HEK293 (cell line): ENCODE measurements around the gene PSORS1C2.

Experiments
- GLI2 ChIP-seq: fragments of 450-650 bp; formaldehyde crosslinking; IDR thresholded peaks from 2 replicates; pipeline ENCODE4; 2017; ENCODE audit warnings: missing biosample characterization, missing genetic modification characterization, low read depth, borderline replicate concordance
- IKZF3 ChIP-seq: fragments of 450-650 bp; IDR thresholded peaks from 2 replicates; pipeline ENCODE4 v1.5.0; 2018; ENCODE audit warnings: missing biosample characterization, mild to moderate bottlenecking, missing genetic modification characterization, moderate library complexity
- KLF8 ChIP-seq: fragments of 450-650 bp; formaldehyde crosslinking; IDR thresholded peaks from 2 replicates; pipeline ENCODE4 v1.5.1; 2016; ENCODE audit warnings: missing biosample characterization, missing genetic modification characterization
- KLF9 ChIP-seq: fragments of 450-650 bp; formaldehyde crosslinking; IDR thresholded peaks from 2 replicates; pipeline ENCODE4 v1.5.1; 2016; ENCODE audit warnings: missing biosample characterization, missing genetic modification characterization, low read depth
- OVOL3 ChIP-seq: fragments of 450-650 bp; formaldehyde crosslinking; IDR thresholded peaks from 2 replicates; pipeline ENCODE4 v1.5.1; 2016; ENCODE audit warnings: missing biosample characterization, missing genetic modification characterization
- SP3 ChIP-seq: fragments of 450-650 bp; formaldehyde crosslinking; IDR thresholded peaks from 2 replicates; pipeline ENCODE4 v1.5.1; 2016; ENCODE audit warnings: missing biosample characterization, missing genetic modification characterization
- YY2 ChIP-seq: fragments of 450-650 bp; formaldehyde crosslinking; IDR thresholded peaks from 2 replicates; pipeline ENCODE4 v1.5.1; 2016; ENCODE audit warnings: missing biosample characterization, missing genetic modification characterization
- ZFP69B ChIP-seq: fragments of 450-650 bp; formaldehyde crosslinking; IDR thresholded peaks from 2 replicates; pipeline ENCODE4 v1.5.1; 2016; ENCODE audit warnings: missing biosample characterization, missing genetic modification characterization
- ZNF174 ChIP-seq: fragments of 450-650 bp; formaldehyde crosslinking; IDR thresholded peaks from 2 replicates; pipeline ENCODE4 v1.5.0; 2017; ENCODE audit warnings: missing biosample characterization, mild to moderate bottlenecking, missing genetic modification characterization
- ZNF23 ChIP-seq: fragments of 450-650 bp; formaldehyde crosslinking; IDR thresholded peaks from 2 replicates; pipeline ENCODE4 v1.5.1; 2016; ENCODE audit warnings: missing biosample characterization, missing genetic modification characterization, borderline replicate concordance
- ZNF341 ChIP-seq: fragments of 450-650 bp; formaldehyde crosslinking; IDR thresholded peaks from 2 replicates; pipeline ENCODE4; 2016; ENCODE audit warnings: low read depth, missing biosample characterization, missing genetic modification characterization
- ZNF391 ChIP-seq: fragments of 450-650 bp; formaldehyde crosslinking; IDR thresholded peaks from 2 replicates; pipeline ENCODE4 v1.5.1; 2016; ENCODE audit warnings: low read depth, missing biosample characterization, missing genetic modification characterization, borderline replicate concordance
- ZNF514 ChIP-seq: fragments of 450-650 bp; formaldehyde crosslinking; IDR thresholded peaks from 2 replicates; pipeline ENCODE4 v1.5.1; 2016; ENCODE audit warnings: missing biosample characterization, missing genetic modification characterization
- ZNF555 ChIP-seq: fragments of 450-650 bp; formaldehyde crosslinking; conservative IDR thresholded peaks from 2 replicates; pipeline ENCODE4 v1.5.1; 2017; ENCODE audit warnings: missing biosample characterization, mild to moderate bottlenecking, missing genetic modification characterization, inconsistent platforms
- ZNF600 ChIP-seq: fragments of 450-650 bp; formaldehyde crosslinking; IDR thresholded peaks from 2 replicates; pipeline ENCODE4 v1.5.1; 2016; ENCODE audit warnings: missing biosample characterization, missing genetic modification characterization
- ZNF670 ChIP-seq: fragments of 450-650 bp; formaldehyde crosslinking; IDR thresholded peaks from 2 replicates; pipeline ENCODE4 v1.5.1; 2016; ENCODE audit warnings: missing biosample characterization, missing genetic modification characterization, low read depth
- ZNF785 ChIP-seq: fragments of 450-650 bp; formaldehyde crosslinking; IDR thresholded peaks from 2 replicates; pipeline ENCODE4 v1.5.1; 2016; ENCODE audit warnings: missing biosample characterization, missing genetic modification characterization
- TF ChIP-seq, protein P1 (sequence below): fragments of 450-650 bp; formaldehyde crosslinking; IDR thresholded peaks from 2 replicates; pipeline ENCODE4 v1.5.1; 2016; ENCODE audit warnings: missing biosample characterization, missing genetic modification characterization
- TF ChIP-seq, protein P2 (sequence below): fragments of 450-650 bp; formaldehyde crosslinking; IDR thresholded peaks from 2 replicates; pipeline ENCODE4 v1.5.1; 2016; ENCODE audit warnings: missing biosample characterization, missing genetic modification characterization
- TF ChIP-seq, protein P3 (sequence below): fragments of 450-650 bp; IDR thresholded peaks from 2 replicates; pipeline ENCODE4 v1.5.1; 2018; ENCODE audit warnings: missing biosample characterization, mild to moderate bottlenecking, missing genetic modification characterization
- TF ChIP-seq, protein P4 (sequence below): fragments of 450-650 bp; formaldehyde crosslinking; IDR thresholded peaks from 2 replicates; pipeline ENCODE4 v1.5.1; 2016; ENCODE audit warnings: missing biosample characterization, missing genetic modification characterization, borderline replicate concordance
- TF ChIP-seq, protein P5 (sequence below): fragments of 450-650 bp; formaldehyde crosslinking; IDR thresholded peaks from 2 replicates; pipeline ENCODE4 v1.5.1; 2017; ENCODE audit warnings: missing biosample characterization, missing genetic modification characterization
- TF ChIP-seq, protein P6 (sequence below): fragments of 450-650 bp; formaldehyde crosslinking; IDR thresholded peaks from 2 replicates; pipeline ENCODE4 v1.5.1; 2016; ENCODE audit warnings: missing biosample characterization, missing genetic modification characterization

The PSORS1C2 gene

DNA sequence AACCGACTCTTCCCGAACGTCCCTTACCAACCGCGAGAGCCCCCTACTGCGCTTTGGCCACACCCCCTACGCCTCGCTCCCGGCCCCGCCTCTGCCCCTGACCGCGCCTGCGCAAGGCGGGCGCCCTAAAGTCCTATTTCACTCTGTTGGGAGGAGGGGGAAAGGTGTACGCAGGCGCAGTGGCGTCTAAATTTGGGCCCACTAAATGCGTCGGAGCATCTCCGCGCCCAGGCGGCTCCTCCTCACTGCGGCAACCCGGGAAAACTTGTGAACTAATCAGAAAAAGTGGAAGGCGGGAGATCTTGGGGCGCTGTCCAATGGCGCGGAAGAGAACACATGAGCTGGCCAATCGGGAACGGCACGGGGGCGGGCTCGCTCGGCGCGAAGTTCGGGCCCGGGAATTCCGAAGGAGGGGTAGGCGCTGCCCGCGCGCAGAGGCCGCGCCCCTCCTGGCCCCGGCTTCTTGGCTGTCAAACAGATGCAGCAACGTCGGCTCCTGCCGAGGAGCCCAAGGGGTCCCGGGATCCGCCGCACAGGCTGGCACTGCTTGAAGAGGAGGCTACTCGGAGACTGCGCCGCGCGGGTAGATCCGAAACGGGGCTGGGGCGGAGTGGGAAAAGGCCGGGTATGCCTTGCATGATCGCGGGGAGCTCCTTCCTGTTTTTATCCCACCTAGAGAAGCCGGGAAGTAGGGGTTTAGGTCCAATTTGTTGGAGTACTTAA is 19.4 kb upstream of the PSORS1C2 start, which contains the start of gene TCF19 (continued):
- TF ChIP-seq, protein P1, sequence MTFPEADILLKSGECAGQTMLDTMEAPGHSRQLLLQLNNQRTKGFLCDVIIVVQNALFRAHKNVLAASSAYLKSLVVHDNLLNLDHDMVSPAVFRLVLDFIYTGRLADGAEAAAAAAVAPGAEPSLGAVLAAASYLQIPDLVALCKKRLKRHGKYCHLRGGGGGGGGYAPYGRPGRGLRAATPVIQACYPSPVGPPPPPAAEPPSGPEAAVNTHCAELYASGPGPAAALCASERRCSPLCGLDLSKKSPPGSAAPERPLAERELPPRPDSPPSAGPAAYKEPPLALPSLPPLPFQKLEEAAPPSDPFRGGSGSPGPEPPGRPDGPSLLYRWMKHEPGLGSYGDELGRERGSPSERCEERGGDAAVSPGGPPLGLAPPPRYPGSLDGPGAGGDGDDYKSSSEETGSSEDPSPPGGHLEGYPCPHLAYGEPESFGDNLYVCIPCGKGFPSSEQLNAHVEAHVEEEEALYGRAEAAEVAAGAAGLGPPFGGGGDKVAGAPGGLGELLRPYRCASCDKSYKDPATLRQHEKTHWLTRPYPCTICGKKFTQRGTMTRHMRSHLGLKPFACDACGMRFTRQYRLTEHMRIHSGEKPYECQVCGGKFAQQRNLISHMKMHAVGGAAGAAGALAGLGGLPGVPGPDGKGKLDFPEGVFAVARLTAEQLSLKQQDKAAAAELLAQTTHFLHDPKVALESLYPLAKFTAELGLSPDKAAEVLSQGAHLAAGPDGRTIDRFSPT (tag by site-specific recombination): no peak; the same call in 1 of the 2 replicates
- TF ChIP-seq KLF9: peak; percentile 95
- no peak for TF ChIP-seq ZNF23
- TF ChIP-seq, protein P2, sequence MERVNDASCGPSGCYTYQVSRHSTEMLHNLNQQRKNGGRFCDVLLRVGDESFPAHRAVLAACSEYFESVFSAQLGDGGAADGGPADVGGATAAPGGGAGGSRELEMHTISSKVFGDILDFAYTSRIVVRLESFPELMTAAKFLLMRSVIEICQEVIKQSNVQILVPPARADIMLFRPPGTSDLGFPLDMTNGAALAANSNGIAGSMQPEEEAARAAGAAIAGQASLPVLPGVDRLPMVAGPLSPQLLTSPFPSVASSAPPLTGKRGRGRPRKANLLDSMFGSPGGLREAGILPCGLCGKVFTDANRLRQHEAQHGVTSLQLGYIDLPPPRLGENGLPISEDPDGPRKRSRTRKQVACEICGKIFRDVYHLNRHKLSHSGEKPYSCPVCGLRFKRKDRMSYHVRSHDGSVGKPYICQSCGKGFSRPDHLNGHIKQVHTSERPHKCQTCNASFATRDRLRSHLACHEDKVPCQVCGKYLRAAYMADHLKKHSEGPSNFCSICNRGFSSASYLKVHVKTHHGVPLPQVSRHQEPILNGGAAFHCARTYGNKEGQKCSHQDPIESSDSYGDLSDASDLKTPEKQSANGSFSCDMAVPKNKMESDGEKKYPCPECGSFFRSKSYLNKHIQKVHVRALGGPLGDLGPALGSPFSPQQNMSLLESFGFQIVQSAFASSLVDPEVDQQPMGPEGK: peak; percentile 79
- TF ChIP-seq, protein P3, sequence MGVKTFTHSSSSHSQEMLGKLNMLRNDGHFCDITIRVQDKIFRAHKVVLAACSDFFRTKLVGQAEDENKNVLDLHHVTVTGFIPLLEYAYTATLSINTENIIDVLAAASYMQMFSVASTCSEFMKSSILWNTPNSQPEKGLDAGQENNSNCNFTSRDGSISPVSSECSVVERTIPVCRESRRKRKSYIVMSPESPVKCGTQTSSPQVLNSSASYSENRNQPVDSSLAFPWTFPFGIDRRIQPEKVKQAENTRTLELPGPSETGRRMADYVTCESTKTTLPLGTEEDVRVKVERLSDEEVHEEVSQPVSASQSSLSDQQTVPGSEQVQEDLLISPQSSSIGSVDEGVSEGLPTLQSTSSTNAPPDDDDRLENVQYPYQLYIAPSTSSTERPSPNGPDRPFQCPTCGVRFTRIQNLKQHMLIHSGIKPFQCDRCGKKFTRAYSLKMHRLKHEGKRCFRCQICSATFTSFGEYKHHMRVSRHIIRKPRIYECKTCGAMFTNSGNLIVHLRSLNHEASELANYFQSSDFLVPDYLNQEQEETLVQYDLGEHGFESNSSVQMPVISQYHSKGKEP: peak; percentile 2; the same call in 1 of the 2 replicates
- TF ChIP-seq ZNF670 (tag by site-specific recombination): no peak
- peak; percentile 95 for TF ChIP-seq KLF8 (tag by site-specific recombination)
- TF ChIP-seq, protein P4, sequence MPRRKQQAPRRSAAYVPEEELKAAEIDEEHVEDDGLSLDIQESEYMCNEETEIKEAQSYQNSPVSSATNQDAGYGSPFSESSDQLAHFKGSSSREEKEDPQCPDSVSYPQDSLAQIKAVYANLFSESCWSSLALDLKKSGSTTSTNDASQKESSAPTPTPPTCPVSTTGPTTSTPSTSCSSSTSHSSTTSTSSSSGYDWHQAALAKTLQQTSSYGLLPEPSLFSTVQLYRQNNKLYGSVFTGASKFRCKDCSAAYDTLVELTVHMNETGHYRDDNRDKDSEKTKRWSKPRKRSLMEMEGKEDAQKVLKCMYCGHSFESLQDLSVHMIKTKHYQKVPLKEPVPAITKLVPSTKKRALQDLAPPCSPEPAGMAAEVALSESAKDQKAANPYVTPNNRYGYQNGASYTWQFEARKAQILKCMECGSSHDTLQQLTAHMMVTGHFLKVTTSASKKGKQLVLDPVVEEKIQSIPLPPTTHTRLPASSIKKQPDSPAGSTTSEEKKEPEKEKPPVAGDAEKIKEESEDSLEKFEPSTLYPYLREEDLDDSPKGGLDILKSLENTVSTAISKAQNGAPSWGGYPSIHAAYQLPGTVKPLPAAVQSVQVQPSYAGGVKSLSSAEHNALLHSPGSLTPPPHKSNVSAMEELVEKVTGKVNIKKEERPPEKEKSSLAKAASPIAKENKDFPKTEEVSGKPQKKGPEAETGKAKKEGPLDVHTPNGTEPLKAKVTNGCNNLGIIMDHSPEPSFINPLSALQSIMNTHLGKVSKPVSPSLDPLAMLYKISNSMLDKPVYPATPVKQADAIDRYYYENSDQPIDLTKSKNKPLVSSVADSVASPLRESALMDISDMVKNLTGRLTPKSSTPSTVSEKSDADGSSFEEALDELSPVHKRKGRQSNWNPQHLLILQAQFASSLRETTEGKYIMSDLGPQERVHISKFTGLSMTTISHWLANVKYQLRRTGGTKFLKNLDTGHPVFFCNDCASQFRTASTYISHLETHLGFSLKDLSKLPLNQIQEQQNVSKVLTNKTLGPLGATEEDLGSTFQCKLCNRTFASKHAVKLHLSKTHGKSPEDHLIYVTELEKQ (tag by site-specific recombination): no peak
- TF ChIP-seq GLI2 (tag by site-specific recombination): no peak
- no peak for TF ChIP-seq OVOL3
- TF ChIP-seq YY2 (tag by site-specific recombination): no peak
- peak; percentile 72 for TF ChIP-seq ZNF600
- TF ChIP-seq ZNF514 (tag by site-specific recombination): no peak
- peak; percentile 86; the same call in 1 of the 2 replicates for TF ChIP-seq ZFP69B
- peak; percentile 83; the same call in 1 of the 2 replicates for TF ChIP-seq IKZF3 (tag by site-specific recombination)
- TF ChIP-seq, protein P5, sequence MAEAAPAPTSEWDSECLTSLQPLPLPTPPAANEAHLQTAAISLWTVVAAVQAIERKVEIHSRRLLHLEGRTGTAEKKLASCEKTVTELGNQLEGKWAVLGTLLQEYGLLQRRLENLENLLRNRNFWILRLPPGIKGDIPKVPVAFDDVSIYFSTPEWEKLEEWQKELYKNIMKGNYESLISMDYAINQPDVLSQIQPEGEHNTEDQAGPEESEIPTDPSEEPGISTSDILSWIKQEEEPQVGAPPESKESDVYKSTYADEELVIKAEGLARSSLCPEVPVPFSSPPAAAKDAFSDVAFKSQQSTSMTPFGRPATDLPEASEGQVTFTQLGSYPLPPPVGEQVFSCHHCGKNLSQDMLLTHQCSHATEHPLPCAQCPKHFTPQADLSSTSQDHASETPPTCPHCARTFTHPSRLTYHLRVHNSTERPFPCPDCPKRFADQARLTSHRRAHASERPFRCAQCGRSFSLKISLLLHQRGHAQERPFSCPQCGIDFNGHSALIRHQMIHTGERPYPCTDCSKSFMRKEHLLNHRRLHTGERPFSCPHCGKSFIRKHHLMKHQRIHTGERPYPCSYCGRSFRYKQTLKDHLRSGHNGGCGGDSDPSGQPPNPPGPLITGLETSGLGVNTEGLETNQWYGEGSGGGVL (tag by site-specific recombination): no peak
- TF ChIP-seq ZNF785 (tag by site-specific recombination): no peak
- TF ChIP-seq ZNF174 (tag by site-specific recombination): no peak
- 0 out of 2 replicates have a peak, but pooled peaks have one; percentile 15 for TF ChIP-seq ZNF391 (tag by site-specific recombination)
- TF ChIP-seq SP3 (tag by site-specific recombination): peak; percentile 92
- TF ChIP-seq, protein P6, sequence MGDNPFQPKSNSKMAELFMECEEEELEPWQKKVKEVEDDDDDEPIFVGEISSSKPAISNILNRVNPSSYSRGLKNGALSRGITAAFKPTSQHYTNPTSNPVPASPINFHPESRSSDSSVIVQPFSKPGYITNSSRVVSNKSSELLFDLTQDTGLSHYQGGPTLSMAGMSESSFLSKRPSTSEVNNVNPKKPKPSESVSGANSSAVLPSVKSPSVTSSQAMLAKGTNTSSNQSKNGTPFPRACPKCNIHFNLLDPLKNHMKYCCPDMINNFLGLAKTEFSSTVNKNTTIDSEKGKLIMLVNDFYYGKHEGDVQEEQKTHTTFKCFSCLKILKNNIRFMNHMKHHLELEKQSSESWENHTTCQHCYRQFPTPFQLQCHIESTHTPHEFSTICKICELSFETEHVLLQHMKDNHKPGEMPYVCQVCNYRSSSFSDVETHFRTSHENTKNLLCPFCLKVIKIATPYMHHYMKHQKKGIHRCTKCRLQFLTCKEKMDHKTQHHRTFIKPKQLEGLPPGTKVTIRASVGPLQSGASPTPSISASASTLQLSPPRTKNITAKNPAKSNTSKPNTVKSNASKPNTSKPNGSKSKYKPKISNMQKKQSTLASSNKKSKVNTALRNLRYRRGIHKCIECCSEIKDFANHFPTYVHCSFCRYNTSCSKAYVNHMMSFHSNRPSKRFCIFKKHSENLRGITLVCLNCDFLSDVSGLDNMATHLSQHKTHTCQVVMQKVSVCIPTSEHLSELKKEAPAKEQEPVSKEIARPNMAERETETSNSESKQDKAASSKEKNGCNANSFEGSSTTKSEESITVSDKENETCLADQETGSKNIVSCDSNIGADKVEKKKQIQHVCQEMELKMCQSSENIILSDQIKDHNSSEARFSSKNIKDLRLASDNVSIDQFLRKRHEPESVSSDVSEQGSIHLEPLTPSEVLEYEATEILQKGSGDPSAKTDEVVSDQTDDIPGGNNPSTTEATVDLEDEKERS: peak; percentile 35; the same call in 1 of the 2 replicates
- TF ChIP-seq ZNF555 (tag by site-specific recombination): no peak
- peak; percentile 30; the same call in 1 of the 2 replicates for TF ChIP-seq ZNF341 (tag by site-specific recombination)
